Measurements from ENCODE around the gene KHDRBS2. TPM values are rescaled to one million over a fixed set of nuclear protein-coding genes. Genes with fewer than 3 reads are reported as not detected.
"Not testable (repeated sequence)": the region's sequence is repeated elsewhere in the genome, so short reads cannot be mapped to it uniquely, and the experiment has no call there.

KHDRBS2 gene
- total RNA-seq, 1 experiment from 2014 or later = not detected

- H3K27me3 ChIP-seq (replicated peaks; ENCODE audit: insufficient read depth, low read depth, low read length, poor library complexity) = no peaks in the 10 kb centered on the region
- TF ChIP-seq EZH2 (IDR thresholded peaks at IDR 0.05; ENCODE audit: borderline replicate concordance, low read depth, low read length, poor library complexity, severe bottlenecking) (no peak), CTCF (conservative IDR thresholded peaks at IDR 0.05; ENCODE audit: low read depth, low read length) (no peak)
- ChIA-PET CTCF (no interaction called here), POLR2A (ENCODE audit: low non-redundant PET) (no interaction called here)
- no peaks in the 10 kb centered on the region for H3K4me1 ChIP-seq (ENCODE audit: insufficient read depth, low read length, poor library complexity, severe bottlenecking)
- no peak overlapping the region for H3K27ac ChIP-seq (ENCODE audit: low read depth, low read length, poor library complexity, severe bottlenecking)
- intact Hi-C loops (cut with micrococcal nuclease; ENCODE audit: unreplicated experiment) = no loop called here
- BruUV-seq (replicated peaks) = no TSS peak
- H3K4me3 ChIP-seq (ENCODE audit: low read depth, low read length, poor library complexity, severe bottlenecking) = no peak overlapping the region
- DNase-seq (ENCODE audit: low spot score) = no peak
- H3K9me3 ChIP-seq (ENCODE audit: low read depth, low read length, poor library complexity, severe bottlenecking) = peaks cover 18% of the 10 kb centered on the region
- no peaks in the 10 kb centered on the region for H3K36me3 ChIP-seq (ENCODE audit: insufficient read depth, low read length, poor library complexity, severe bottlenecking)
These were observed 498.0 kb downstream of the KHDRBS2 start for GRCh38 chr6:61787998-61788397.

- DNase-seq (ENCODE audit: low spot score); CTCF ChIA-PET: not testable (repeated sequence)
These were observed 516.6 kb downstream of the KHDRBS2 start for GRCh38 chr6:61769446-61769845.

GRCh38 chr6:61755739-61756138, 530.3 kb downstream of the KHDRBS2 start:
- intact Hi-C loops (cut with micrococcal nuclease; ENCODE audit: unreplicated experiment) = no loop called here
- no peaks in the 10 kb centered on the region for H3K4me1 ChIP-seq (ENCODE audit: insufficient read depth, low read length, poor library complexity, severe bottlenecking)
- H3K27me3 ChIP-seq (replicated peaks; ENCODE audit: insufficient read depth, low read depth, low read length, poor library complexity) = no peaks in the 10 kb centered on the region
- ChIA-PET CTCF (no interaction called here), POLR2A (ENCODE audit: low non-redundant PET) (no interaction called here)
- TF ChIP-seq EZH2 (IDR thresholded peaks at IDR 0.05; ENCODE audit: borderline replicate concordance, low read depth, low read length, poor library complexity, severe bottlenecking) (no peak), CTCF (conservative IDR thresholded peaks at IDR 0.05; ENCODE audit: low read depth, low read length) (no peak)
- peaks cover 33% of the 10 kb centered on the region for H3K9me3 ChIP-seq (ENCODE audit: low read depth, low read length, poor library complexity, severe bottlenecking)
- no TSS peak for BruUV-seq (replicated peaks)
- no peak for DNase-seq (ENCODE audit: low spot score)
- no peak overlapping the region for H3K4me3 ChIP-seq (ENCODE audit: low read depth, low read length, poor library complexity, severe bottlenecking)
- no peak overlapping the region for H3K27ac ChIP-seq (ENCODE audit: low read depth, low read length, poor library complexity, severe bottlenecking)
- no peaks in the 10 kb centered on the region for H3K36me3 ChIP-seq (ENCODE audit: insufficient read depth, low read length, poor library complexity, severe bottlenecking)

More at GRCh38 chr6:61769446-61769845, 516.6 kb downstream of the KHDRBS2 start:
- H3K27ac ChIP-seq (ENCODE audit: low read depth, low read length, poor library complexity, severe bottlenecking); intact Hi-C loops (cut with micrococcal nuclease; ENCODE audit: unreplicated experiment); H3K36me3 ChIP-seq (ENCODE audit: insufficient read depth, low read length, poor library complexity, severe bottlenecking); BruUV-seq (replicated peaks); H3K27me3 ChIP-seq (replicated peaks; ENCODE audit: insufficient read depth, low read depth, low read length, poor library complexity); H3K4me1 ChIP-seq (ENCODE audit: insufficient read depth, low read length, poor library complexity, severe bottlenecking); POLR2A ChIA-PET (ENCODE audit: low non-redundant PET); H3K4me3 ChIP-seq (ENCODE audit: low read depth, low read length, poor library complexity, severe bottlenecking): not testable (repeated sequence)
- peaks cover 12% of the 10 kb centered on the region for H3K9me3 ChIP-seq (ENCODE audit: low read depth, low read length, poor library complexity, severe bottlenecking)

DNA sequence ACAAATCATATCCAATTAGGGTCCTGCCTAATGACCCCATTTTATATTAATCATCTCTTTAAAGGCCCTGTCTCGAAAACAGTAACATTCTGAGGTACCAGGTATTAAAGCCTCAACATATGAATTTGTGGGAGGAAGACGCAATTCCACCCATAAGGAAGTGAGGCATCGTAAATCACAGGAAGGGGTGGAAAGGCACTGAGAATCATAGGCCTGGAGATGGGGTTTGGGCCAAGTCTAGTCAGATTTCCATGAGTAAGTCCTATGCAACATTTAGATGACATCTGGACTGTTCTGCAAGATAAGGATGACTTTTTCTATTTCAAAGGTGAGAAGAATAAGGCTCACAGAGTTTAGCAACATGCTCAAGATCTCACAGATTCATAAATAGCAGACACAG, 534.0 kb downstream of the KHDRBS2 start:
- no TSS peak for BruUV-seq (replicated peaks)
- CTCF ChIA-PET = no interaction called here
- intact Hi-C loops (cut with micrococcal nuclease; ENCODE audit: unreplicated experiment) = no loop called here
- H3K27me3 ChIP-seq (replicated peaks; ENCODE audit: insufficient read depth, low read depth, low read length, poor library complexity) = no peaks in the 10 kb centered on the region
- H3K27ac ChIP-seq (ENCODE audit: low read depth, low read length, poor library complexity, severe bottlenecking) = no peak overlapping the region
- no peaks in the 10 kb centered on the region for H3K4me1 ChIP-seq (ENCODE audit: insufficient read depth, low read length, poor library complexity, severe bottlenecking)
- POLR2A ChIA-PET (ENCODE audit: low non-redundant PET) = no interaction called here
- TF ChIP-seq EZH2 (IDR thresholded peaks at IDR 0.05; ENCODE audit: borderline replicate concordance, low read depth, low read length, poor library complexity, severe bottlenecking) = no peak
- no peak for TF ChIP-seq CTCF (conservative IDR thresholded peaks at IDR 0.05; ENCODE audit: low read depth, low read length)
- H3K9me3 ChIP-seq (ENCODE audit: low read depth, low read length, poor library complexity, severe bottlenecking) = peaks cover 41% of the 10 kb centered on the region
- H3K36me3 ChIP-seq (ENCODE audit: insufficient read depth, low read length, poor library complexity, severe bottlenecking) = no peaks in the 10 kb centered on the region
- DNase-seq (ENCODE audit: low spot score) = no peak
- H3K4me3 ChIP-seq (ENCODE audit: low read depth, low read length, poor library complexity, severe bottlenecking) = no peak overlapping the region
